HG02981 (cell line): ENCODE results near the gene KCNJ1.

Experiments used
- ATAC-seq: cut with Tn5 transposase; IDR thresholded peaks from one replicate; pipeline ENCODE4 v1.9.1; 2021; ENCODE audit warnings: mild to moderate bottlenecking, moderate library complexity; ENCODE audit not compliant: unreplicated experiment

KCNJ1 gene

GRCh38 chr11:128884054-128884453, 17.0 kb upstream of the KCNJ1 start:
- ATAC-seq, result no peak

DNA sequence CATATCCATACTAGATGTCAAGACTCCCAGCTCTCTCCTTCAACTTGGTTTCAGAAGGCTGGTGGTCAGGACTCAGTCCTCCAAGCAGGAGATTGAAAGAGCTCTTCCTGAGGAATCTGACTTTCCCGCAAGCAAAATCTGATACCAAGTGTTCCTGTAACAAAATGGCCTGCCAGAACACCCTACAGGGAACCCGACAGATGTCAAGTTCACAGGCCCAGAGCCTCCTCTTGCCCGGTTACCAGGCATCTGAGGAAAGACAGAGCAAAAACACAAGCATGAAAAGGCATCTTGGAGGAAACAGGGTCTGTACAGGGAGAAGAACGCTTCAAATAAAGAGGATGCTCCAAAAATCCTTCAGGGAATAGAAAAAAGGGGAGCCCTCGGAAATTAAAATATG, 15.4 kb upstream of the KCNJ1 start:
- no peak for ATAC-seq

DNA sequence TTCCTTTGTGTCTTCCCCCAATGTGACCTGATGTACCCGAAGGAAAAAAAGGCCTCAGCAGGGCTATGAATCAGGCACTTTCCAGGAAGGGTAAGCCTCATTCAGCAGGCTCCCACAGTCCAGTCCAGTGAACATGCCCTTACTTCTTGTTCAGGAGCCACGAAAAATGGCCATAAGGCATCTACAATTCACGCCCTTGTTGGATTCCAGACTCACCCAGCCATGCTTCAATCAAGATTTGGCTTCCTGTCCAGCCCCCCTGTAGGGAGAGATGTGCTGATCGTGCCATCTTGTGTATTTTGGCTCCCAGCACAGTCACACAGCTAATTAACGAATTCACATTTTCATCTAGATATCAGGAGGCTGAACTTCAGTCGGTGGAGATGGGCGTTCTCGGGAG, 14.1 kb upstream of the KCNJ1 start:
- ATAC-seq, result no peak

DNA sequence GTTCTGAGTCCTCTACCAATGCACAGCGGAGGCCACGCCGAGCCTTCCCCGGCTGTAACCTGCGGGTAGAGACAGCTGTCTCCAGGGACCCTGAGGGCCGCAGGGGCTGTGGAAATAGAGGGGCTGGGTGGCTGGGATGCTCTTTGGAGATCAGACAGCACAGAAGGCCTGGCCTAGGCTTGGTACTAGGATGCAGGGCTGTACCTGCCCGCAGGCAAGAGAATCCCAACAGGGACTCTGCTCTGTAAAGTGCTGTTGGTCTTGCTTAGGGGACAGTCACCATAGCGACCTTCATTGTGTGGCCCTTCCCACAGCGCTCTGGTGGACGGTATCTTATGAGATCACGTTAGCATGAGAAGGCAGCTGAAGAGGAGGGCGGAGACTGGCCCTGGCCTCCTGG, 12.7 kb upstream of the KCNJ1 start:
- no peak for ATAC-seq

- ATAC-seq, result no peak
Measured at GRCh38 chr11:128878455-128878854, 11.4 kb upstream of the KCNJ1 start.

GRCh38 chr11:128877726-128878125, 10.6 kb upstream of the KCNJ1 start:
- ATAC-seq, result no peak

DNA sequence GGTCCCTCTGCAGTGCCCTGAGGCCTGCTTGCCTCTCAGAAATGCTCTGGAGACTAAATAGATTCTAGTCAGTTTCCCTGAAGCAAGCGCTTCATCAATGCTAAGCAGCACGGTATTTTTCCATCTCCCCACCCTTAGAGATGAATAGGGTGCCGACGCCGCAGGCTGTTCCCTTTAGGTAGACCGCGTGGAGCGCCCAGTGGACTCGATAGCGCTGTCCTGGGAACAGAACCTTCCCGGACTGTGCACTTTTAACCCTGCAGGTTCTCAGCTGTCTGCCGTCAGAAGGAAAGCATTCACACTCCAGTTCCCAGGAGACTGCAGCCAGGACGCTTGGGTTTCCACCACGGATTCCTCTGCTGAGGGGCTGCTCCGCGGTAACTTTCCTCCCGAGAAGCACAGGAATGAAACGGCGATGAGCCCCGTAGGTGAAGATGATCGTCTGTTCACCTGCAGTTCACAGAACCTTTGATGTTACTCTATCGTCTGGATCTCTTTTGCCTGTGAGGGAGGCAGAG, 9.1 kb upstream of the KCNJ1 start:
- ATAC-seq, result no peak

GRCh38 chr11:128874427-128874826, 7.3 kb upstream of the KCNJ1 start:
- no peak for ATAC-seq

DNA sequence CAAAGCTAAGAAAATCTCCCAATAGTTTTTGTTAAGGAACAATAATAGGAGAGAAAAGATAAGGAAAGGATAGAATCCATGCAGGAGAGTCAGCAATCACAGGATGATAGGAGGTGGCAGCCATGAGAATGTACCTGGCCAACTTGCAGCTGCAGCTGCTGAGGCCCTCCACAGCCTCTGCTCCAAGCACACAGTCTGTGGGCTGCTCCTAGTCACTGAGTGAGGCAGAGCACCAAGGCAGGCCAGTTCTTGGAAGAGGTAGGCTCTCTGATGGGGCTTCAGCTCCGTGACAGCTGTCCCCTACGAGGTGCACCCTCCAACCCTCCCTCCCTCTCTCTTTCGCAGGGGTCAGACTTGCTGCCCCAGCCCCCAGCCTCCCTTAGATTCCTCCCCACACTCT, 5.5 kb upstream of the KCNJ1 start:
- ATAC-seq, result no peak

DNA sequence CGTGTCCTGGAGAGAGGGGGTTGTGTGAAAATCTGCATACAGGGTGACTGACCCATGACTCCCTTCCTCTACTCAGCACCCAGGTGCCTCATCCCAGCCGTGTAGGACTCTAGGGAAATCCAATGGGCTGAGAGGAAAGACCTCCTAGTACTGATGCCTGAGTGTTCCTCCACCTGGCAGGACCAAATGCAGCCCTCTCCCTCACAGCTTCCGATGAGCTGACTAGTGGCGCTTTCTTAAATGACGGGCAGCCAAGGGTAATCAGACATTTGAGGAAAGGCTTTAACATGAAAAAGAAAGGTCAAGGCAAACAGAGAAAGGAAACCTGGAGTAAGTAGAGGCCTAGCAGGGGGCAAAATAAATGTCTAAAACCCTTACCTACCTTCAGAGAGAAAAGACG, 5.0 kb upstream of the KCNJ1 start:
- ATAC-seq, result no peak

- ATAC-seq, result no peak
Measured at GRCh38 chr11:128871168-128871610, 4.1 kb upstream of the KCNJ1 start.

DNA sequence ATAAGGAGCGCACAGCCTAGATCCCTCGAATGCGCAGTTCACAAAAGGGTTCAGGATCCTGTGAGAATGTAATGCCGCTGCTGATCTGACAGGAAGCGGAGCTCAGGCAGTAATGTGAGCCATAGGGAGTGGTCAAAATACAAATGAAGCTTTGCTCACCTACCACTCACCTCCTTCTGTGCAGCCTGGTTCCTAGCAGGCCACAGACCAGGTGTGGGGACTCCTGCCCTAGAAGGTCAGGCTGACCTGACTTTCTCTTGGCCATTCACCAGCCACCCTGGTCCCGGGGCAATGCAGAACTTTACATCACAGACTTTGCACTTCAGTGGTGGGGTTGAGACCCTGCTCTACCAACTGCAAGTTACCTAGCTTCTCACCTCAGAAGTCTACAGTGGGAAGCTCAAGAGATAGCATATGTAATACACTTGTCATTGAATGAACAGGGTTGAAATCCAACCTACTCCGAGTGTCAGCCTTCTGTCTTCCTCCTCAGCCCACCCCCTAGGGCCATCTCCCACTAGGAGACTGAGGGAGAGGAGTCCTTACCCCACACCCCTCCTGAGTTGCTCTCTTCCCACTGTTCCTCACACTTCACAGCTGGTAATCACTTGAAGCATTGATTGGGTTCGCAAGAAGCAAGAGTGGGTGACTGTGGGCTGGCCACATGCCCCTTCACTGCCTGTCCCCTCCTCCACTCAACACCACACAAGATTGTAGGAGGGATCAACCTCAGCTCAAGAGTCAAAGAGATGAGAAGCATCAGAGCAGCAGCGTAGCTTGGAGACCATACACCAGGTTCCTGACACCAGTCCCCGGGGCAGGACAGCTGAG, 2.0 kb upstream of the KCNJ1 start:
- no peak for ATAC-seq

- ATAC-seq, result no peak
Measured at GRCh38 chr11:128865490-128865889, 1.6 kb downstream of the KCNJ1 start.

GRCh38 chr11:128862908-128863660, 4.0 kb downstream of the KCNJ1 start:
- ATAC-seq, result no peak

DNA sequence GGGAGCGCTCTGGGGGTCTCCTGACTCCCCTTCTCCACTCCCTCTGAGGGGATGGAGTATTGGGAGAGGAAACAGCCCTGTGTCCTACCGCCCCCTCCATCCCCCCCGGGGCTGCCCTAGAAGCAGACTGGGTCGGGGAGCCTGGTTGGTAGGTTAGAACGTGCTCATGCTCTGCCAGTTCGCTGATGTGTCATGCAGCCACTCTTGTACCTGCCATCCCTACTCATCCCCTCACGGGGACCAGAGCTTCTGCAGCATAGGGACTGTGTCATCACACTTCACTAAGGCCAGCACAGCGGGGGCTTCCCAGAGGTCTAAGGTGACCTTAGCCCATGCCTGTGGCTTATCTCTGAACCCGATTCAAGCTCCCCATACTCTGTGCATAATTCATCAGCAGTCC, 4.7 kb downstream of the KCNJ1 start:
- ATAC-seq, result no peak

GRCh38 chr11:128860571-128861361, 6.3 kb downstream of the KCNJ1 start:
- ATAC-seq, result no peak

DNA sequence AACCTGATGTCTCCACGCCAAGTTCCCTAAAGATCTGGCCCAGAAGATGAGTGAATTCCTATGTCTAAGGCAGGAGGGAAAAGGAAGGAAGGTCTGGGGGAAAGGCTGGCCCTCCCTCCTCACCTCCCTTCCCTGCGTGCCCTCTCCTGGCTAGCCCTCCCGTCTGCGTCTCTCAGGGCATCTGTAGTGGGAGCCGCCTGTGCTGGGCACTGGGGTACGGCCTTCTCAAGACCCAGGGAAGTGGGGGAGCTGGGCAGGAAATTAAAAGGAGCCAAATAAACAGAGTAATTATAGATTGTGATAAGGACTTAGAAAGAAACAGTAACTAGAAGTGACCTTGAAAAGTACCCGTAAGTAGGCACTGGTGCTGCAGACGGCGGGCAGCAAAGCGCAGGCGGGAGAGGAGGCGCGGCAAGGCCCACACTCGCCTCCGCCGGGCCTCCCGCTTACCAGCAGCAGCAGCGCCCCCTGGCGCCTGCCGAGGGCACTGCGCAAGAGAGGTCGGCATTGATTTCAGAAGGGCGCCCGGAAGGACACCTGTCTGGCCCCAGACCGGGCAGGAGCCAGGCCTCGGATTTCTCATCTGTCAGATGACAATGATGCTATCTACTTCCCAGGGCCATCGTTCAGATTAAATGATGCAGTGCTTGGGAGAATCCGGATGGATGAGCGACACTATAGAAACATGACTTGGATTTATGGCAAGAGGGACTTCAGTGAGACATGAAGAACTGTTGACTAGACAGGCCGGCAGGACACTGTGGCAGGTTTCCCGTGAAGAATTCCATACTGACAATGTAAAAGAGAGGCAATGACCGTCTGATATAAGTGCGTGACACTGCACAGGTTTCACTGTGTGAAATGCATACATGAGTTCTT, 7.3 kb downstream of the KCNJ1 start:
- peak; percentile 94 for ATAC-seq

DNA sequence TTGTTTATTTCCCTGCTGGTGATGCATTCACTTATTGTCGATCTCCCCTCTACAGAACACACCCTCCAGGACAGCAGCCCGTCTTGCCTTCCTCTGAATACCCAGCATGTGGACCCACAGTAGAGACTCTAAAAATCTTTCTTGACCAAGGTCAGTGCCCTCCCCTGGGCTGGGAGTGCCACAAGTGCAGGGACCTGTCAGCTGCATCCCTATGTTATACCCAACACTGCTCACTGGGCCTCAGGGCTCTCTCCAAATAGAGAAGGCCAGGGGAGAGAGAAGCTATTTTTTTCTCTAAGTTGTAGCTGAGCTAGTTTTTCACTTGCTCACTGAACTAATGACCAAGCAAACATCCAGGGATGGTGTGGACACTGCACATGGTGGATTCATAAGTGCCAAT, 9.8 kb downstream of the KCNJ1 start:
- ATAC-seq, result no peak

DNA sequence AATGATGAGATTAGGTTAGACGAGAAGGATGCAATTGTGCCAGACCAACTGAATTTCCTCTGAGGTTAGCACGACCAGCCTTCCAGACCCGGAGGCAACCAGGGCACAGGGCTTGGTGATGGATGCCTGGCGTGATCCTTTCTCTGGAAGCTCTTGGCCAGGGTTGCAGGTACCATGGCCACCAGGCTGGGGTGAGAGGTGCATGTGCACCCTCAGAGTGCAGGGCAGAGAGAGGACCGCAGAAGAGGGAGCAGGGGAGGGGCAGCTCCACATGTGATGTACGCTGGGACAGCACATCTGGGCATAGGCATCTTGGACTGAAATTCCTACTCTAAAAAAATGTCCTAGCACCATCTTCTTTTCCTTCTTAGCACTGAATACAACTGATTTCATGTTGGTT, 10.9 kb downstream of the KCNJ1 start:
- no peak for ATAC-seq

DNA sequence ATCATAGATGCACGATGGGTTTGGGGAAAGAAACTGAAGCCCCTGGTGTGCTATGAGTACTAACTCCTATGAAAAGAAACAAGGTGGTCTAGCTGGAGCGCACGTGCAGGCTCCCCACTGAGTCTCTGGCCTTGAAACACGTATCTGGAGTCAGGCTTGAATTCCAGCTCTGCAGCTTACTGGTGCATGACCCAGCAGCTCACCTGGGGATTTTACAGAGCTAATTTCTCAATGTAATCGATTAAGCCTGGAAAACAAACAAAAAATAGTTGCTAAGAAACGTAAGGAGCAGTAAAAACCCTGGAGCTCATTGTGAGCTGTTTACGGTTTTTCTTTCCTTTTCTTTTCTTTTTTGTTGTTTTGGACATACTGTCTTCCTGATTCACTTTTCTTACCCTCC, 12.3 kb downstream of the KCNJ1 start:
- no peak for ATAC-seq
